AG04449 (cell line): Measurements from ENCODE around the gene ZNF345.

ENCODE experiments used
- CTCF ChIA-PET: fragments of 350-600 bp; formaldehyde crosslinking; extraction: SDS; loops from one replicate; lab custom pipeline; 2021; ENCODE audit warnings: antibody characterized with exemption; lab: Yijun Ruan, JAX
- POLR2A ChIA-PET: fragments of 400-600, 350-600 bp; formaldehyde crosslinking; extraction: SDS; loops from one replicate; lab custom pipeline; 2020; ENCODE audit warnings: antibody characterized with exemption, inconsistent platforms; lab: Yijun Ruan, JAX
- DNase-seq: peaks from one replicate; pipeline ENCODE4 v3.0.0-alpha.2; 2010; ENCODE audit warnings: low read depth, low spot score
- H3K4me3 ChIP-seq: 2 replicates; pipeline ENCODE4 v1.5.1; 2011; ENCODE audit warnings: low read depth, mild to moderate bottlenecking, control low read depth, low read length
- TF ChIP-seq, protein P1 (sequence below): IDR thresholded peaks from one replicate; pipeline ENCODE4 v1.5.1; 2011; ENCODE audit warnings: mild to moderate bottlenecking, moderate library complexity, low read length, control low read depth, inconsistent platforms; ENCODE audit not compliant: insufficient read depth; ENCODE audit errors: missing control alignments

ZNF345 gene

GRCh38 chr19:36850559-36851442 lies at the start of gene ZNF345:
Gene ZNF345 (plus strand): TSS chr19:36850876. CDS start chr19:36876831, 25,955 bp downstream.
- H3K4me3 ChIP-seq = peak within 1 kb of the TSS; percentile 100
- peak; percentile 68 for DNase-seq
- TF ChIP-seq, protein P1, sequence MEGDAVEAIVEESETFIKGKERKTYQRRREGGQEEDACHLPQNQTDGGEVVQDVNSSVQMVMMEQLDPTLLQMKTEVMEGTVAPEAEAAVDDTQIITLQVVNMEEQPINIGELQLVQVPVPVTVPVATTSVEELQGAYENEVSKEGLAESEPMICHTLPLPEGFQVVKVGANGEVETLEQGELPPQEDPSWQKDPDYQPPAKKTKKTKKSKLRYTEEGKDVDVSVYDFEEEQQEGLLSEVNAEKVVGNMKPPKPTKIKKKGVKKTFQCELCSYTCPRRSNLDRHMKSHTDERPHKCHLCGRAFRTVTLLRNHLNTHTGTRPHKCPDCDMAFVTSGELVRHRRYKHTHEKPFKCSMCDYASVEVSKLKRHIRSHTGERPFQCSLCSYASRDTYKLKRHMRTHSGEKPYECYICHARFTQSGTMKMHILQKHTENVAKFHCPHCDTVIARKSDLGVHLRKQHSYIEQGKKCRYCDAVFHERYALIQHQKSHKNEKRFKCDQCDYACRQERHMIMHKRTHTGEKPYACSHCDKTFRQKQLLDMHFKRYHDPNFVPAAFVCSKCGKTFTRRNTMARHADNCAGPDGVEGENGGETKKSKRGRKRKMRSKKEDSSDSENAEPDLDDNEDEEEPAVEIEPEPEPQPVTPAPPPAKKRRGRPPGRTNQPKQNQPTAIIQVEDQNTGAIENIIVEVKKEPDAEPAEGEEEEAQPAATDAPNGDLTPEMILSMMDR = no peak
- CTCF ChIA-PET = interaction anchor here (1.5 kb wide), 1 partner anchor 66 kb away, joined by 3 read pairs; no protein-coding TSS in a partner anchor
- POLR2A ChIA-PET = interaction anchor here (0.6 to 2.2 kb wide), 3 partner anchors 13 to 533 kb away, joined by 3 to 29 read pairs (median 3); partner anchors contain the start of gene ZNF790

GRCh38 chr19:36805364-36805763 lies 45.3 kb upstream of the ZNF345 start:
- no peak overlapping the region for H3K4me3 ChIP-seq
- no peak for DNase-seq
- POLR2A ChIA-PET = no interaction called here
- CTCF ChIA-PET = no interaction called here
- TF ChIP-seq, protein P1 = no peak

DNA sequence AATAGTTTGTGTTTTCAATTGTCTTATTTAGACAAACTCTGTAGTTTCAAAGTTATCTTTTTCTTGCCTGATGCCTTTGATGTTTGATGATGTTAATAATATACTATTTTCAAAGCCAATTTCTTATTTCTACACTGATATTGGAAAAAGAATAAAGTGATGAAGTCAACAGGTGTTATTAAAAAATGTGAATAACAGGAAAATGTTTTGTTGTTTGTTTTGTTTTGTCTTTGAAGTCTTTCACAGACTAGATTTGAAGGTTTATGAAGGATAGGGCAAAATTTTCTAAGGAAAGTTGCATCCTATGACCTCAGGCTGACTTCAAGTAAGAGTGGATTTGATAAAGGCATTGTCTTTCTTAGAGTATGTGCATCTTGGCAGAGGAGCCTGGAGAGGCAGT lies 43.6 kb upstream of the ZNF345 start:
- ChIA-PET POLR2A (no interaction called here), CTCF (no interaction called here)
- H3K4me3 ChIP-seq = no peak overlapping the region
- DNase-seq = no peak
- TF ChIP-seq, protein P1 = no peak

GRCh38 chr19:36819130-36819630 lies 31.5 kb upstream of the ZNF345 start:
- H3K4me3 ChIP-seq = no peak overlapping the region
- CTCF ChIA-PET = no interaction called here
- no peak for DNase-seq
- POLR2A ChIA-PET = no interaction called here
- TF ChIP-seq, protein P1 = no peak

GRCh38 chr19:36821758-36822157 lies 28.9 kb upstream of the ZNF345 start:
- ChIA-PET CTCF (no interaction called here), POLR2A (no interaction called here)
- TF ChIP-seq, protein P1 = no peak
- DNase-seq = no peak
- no peak overlapping the region for H3K4me3 ChIP-seq

DNA sequence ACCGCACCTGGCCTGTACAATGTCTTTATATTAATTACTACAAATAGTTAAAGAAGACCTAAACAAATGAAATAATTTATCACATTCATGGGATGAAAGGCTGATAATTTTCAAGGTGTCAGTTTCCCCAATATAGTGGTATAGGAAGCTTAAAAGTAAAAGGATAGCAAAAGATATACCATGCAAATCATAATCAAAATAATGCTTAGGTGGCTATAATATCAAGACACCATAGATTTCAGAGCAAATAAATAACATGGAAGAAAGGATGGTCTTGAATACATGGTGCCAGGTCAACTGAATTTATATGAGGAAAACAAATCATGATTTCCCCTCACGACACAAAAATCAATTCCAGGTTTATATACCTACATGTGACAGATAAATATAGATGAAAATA lies 17.2 kb upstream of the ZNF345 start:
- no peak overlapping the region for H3K4me3 ChIP-seq
- ChIA-PET POLR2A (no interaction called here), CTCF (no interaction called here)
- DNase-seq = no peak
- TF ChIP-seq, protein P1 = no peak
